NCI-H226 (cell line): ENCODE data around the gene DNASE1L3.

Experiments
- DNase-seq: peaks from one replicate; pipeline ENCODE4 v3.0.0-alpha.2; 2015

DNASE1L3 gene

GRCh38 chr3:58198804-58199203, 12.0 kb downstream of the DNASE1L3 start:
- no peak for DNase-seq

- DNase-seq = no peak
Measured at GRCh38 chr3:58198362-58198761, 12.4 kb downstream of the DNASE1L3 start.

- no peak for DNase-seq
Measured at GRCh38 chr3:58197588-58197987, 13.2 kb downstream of the DNASE1L3 start.

- DNase-seq = no peak
Measured at GRCh38 chr3:58193682-58194407, 16.9 kb downstream of the DNASE1L3 start.

GRCh38 chr3:58192069-58192468, 18.7 kb downstream of the DNASE1L3 start:
- DNase-seq = no peak

- DNase-seq = no peak
Measured at GRCh38 chr3:58191361-58191991, 19.3 kb downstream of the DNASE1L3 start.

- no peak for DNase-seq
Measured at GRCh38 chr3:58190882-58191281, 19.9 kb downstream of the DNASE1L3 start.

- DNase-seq = no peak
Measured at GRCh38 chr3:58190291-58190690, 20.5 kb downstream of the DNASE1L3 start.

GRCh38 chr3:58189691-58190090, 21.1 kb downstream of the DNASE1L3 start:
- DNase-seq = no peak

- DNase-seq = no peak
Measured at GRCh38 chr3:58188921-58189451, 21.8 kb downstream of the DNASE1L3 start.

GRCh38 chr3:58188173-58188564, 22.6 kb downstream of the DNASE1L3 start:
- DNase-seq = no peak

- DNase-seq = no peak
Measured at GRCh38 chr3:58184982-58185360, 25.8 kb downstream of the DNASE1L3 start.

- no peak for DNase-seq
Measured at GRCh38 chr3:58184309-58184981, 26.3 kb downstream of the DNASE1L3 start.

GRCh38 chr3:58183891-58184290, 26.9 kb downstream of the DNASE1L3 start:
- DNase-seq = no peak

- DNase-seq = no peak
Measured at GRCh38 chr3:58183221-58183620, 27.6 kb downstream of the DNASE1L3 start.

GRCh38 chr3:58180940-58181587, 29.7 kb downstream of the DNASE1L3 start:
- no peak for DNase-seq

- DNase-seq = no peak
Measured at GRCh38 chr3:58180099-58180880, 30.5 kb downstream of the DNASE1L3 start.

GRCh38 chr3:58179235-58180098, 31.3 kb downstream of the DNASE1L3 start:
- DNase-seq = no peak

- DNase-seq = no peak
Measured at GRCh38 chr3:58178528-58179234, 32.1 kb downstream of the DNASE1L3 start.

- DNase-seq = peak; percentile 52
Measured at GRCh38 chr3:58177747-58178527, 32.8 kb downstream of the DNASE1L3 start.
